Nephron (organoid): Measurements from ENCODE around the gene NEK10.

Source experiments
- H3K27ac Mint-ChIP-seq, 3 experiments: 2 replicates each; pipeline ENCODE4 v1.8.0; 2020; ENCODE audit warnings: mixed read lengths in 3 of 3, mild to moderate bottlenecking in 2 of 3, moderate library complexity in 1 of 3
- H3K27me3 Mint-ChIP-seq: 2 replicates; pipeline ENCODE4 v1.8.0; 2021; ENCODE audit warnings: low read depth, mild to moderate bottlenecking, moderate library complexity, mixed read lengths
- H3K36me3 Mint-ChIP-seq: 2 replicates; pipeline ENCODE4 v1.8.0; 2020; ENCODE audit warnings: low read depth, mixed read lengths
- H3K4me1 Mint-ChIP-seq: 2 replicates; pipeline ENCODE4 v1.8.0; 2020; ENCODE audit warnings: mixed read lengths
- H3K4me3 Mint-ChIP-seq, 3 experiments: 2 replicates each; pipeline ENCODE4 v1.8.0; 2020; ENCODE audit warnings: mild to moderate bottlenecking in 3 of 3, mixed read lengths in 3 of 3, moderate library complexity in 2 of 3
- H3K9me3 Mint-ChIP-seq: 2 replicates; pipeline ENCODE4 v1.8.0; 2020; ENCODE audit warnings: mixed read lengths
- CTCF ChIP-seq, 3 experiments: fragments of 200-600 bp; sonication (generic); IDR thresholded peaks; one replicate each; pipeline ENCODE4 v1.5.0; 2021; ENCODE audit warnings: antibody characterized with exemption in 3 of 3; ENCODE audit not compliant: unreplicated experiment in 3 of 3

NEK10 gene

GRCh38 chr3:27385504-27385903 lies 16.3 kb upstream of the NEK10 start:
- H3K4me3 Mint-ChIP-seq = no peak overlapping the region
- H3K9me3 Mint-ChIP-seq = no peaks in the 10 kb centered on the region
- peaks cover 32% of the 10 kb centered on the region for H3K36me3 Mint-ChIP-seq
- H3K27me3 Mint-ChIP-seq = no peaks in the 10 kb centered on the region
- no peak overlapping the region for H3K27ac Mint-ChIP-seq
- no peak for TF ChIP-seq CTCF (IDR thresholded peaks at IDR 0.05; ENCODE audit: unreplicated experiment in 3 of 3)
- H3K4me1 Mint-ChIP-seq = no peaks in the 10 kb centered on the region

GRCh38 chr3:27384191-27384590 lies 15.0 kb upstream of the NEK10 start:
- Mint-ChIP-seq H3K36me3 (peaks cover 34% of the 10 kb centered on the region), H3K27ac (no peak overlapping the region), H3K27me3 (no peaks in the 10 kb centered on the region), H3K4me1 (no peaks in the 10 kb centered on the region), H3K4me3 (no peak overlapping the region), H3K9me3 (no peaks in the 10 kb centered on the region)
- TF ChIP-seq CTCF (IDR thresholded peaks at IDR 0.05; ENCODE audit: unreplicated experiment in 3 of 3) = no peak

- Mint-ChIP-seq H3K4me1 (no peaks in the 10 kb centered on the region), H3K4me3 (no peak overlapping the region), H3K27ac (no peak overlapping the region), H3K36me3 (peaks cover 28% of the 10 kb centered on the region), H3K9me3 (no peaks in the 10 kb centered on the region), H3K27me3 (no peaks in the 10 kb centered on the region)
- no peak for TF ChIP-seq CTCF (IDR thresholded peaks at IDR 0.05; ENCODE audit: unreplicated experiment in 3 of 3)
These were observed 11.5 kb upstream of the NEK10 start for GRCh38 chr3:27380433-27381357.

GRCh38 chr3:27378331-27378730 lies 9.1 kb upstream of the NEK10 start:
- no peak overlapping the region for H3K4me3 Mint-ChIP-seq
- no peaks in the 10 kb centered on the region for H3K27me3 Mint-ChIP-seq
- peaks cover 17% of the 10 kb centered on the region for H3K36me3 Mint-ChIP-seq
- H3K9me3 Mint-ChIP-seq = no peaks in the 10 kb centered on the region
- no peak overlapping the region for H3K27ac Mint-ChIP-seq
- H3K4me1 Mint-ChIP-seq = no peaks in the 10 kb centered on the region
- no peak for TF ChIP-seq CTCF (IDR thresholded peaks at IDR 0.05; ENCODE audit: unreplicated experiment in 3 of 3)

- H3K9me3 Mint-ChIP-seq = no peaks in the 10 kb centered on the region
- no peak for TF ChIP-seq CTCF (IDR thresholded peaks at IDR 0.05; ENCODE audit: unreplicated experiment in 3 of 3)
- no peak overlapping the region for H3K4me3 Mint-ChIP-seq
- H3K27me3 Mint-ChIP-seq = no peaks in the 10 kb centered on the region
- H3K27ac Mint-ChIP-seq = no peak overlapping the region
- H3K36me3 Mint-ChIP-seq = peaks cover 10% of the 10 kb centered on the region
- no peaks in the 10 kb centered on the region for H3K4me1 Mint-ChIP-seq
These were observed 7.1 kb upstream of the NEK10 start for GRCh38 chr3:27376109-27376772.
